Spleen (tissue), 7 donors: ENCODE measurements around the gene SLC16A3.

Experiments used
- CTCF ChIP-seq, 11 experiments: fragments of 200-600 bp in 7 of 11; fragments of 450-650 bp in 4 of 11; sonication (generic) in 4 of 11; IDR thresholded peaks in 8 of 11; conservative IDR thresholded peaks in 3 of 11; 1 replicate in 7 of 11; 2 replicates in 4 of 11; pipeline versions ENCODE4 v1.4.0 to v1.8.0; 2016 to 2021; ENCODE audit warnings: antibody characterized with exemption in 11 of 11, inconsistent platforms in 4 of 11, mild to moderate bottlenecking in 1 of 11
- POLR2A ChIP-seq, 3 donors: fragments of 450-650 bp; IDR thresholded peaks; one replicate each; pipeline ENCODE4 v1.5.1; 2017; ENCODE audit warnings: antibody characterized with exemption in 3 of 3, mild to moderate bottlenecking in 1 of 3
- POLR2AphosphoS5 ChIP-seq, 3 donors: sonication (generic); formaldehyde crosslinking; IDR thresholded peaks; one replicate each; pipeline ENCODE4 v1.5.1; 2017; ENCODE audit warnings: antibody characterized with exemption in 3 of 3
- donor health status: DM: no; HTN: no; CAD: no; lungs with moderate emphysema.
- donor health status: DM: no; HTN: no; CAD: no.
- donor health status: DM: no; HTN: no; CAD: no.

- TF ChIP-seq POLR2AphosphoS5 (IDR thresholded peaks at IDR 0.05) (no peak), POLR2A (IDR thresholded peaks at IDR 0.05) (no peak), CTCF (IDR thresholded peaks at IDR 0.05 in 8 of 11, conservative IDR thresholded peaks at IDR 0.05 in 3 of 11) (no peak)
These were observed 48.8 kb upstream of the SLC16A3 start for GRCh38 chr17:82179946-82180475.
